Measurements from ENCODE around the gene ITGA1. TPM values are rescaled to one million over a fixed set of nuclear protein-coding genes. Genes with fewer than 3 reads are reported as not detected.

ITGA1 gene
- total and polyA plus RNA-seq, 2 of the 13 experiments (the other 11 are each of a cell fraction or from before 2014, with no cell fraction given): 23.1 to 28.6 TPM

DNA sequence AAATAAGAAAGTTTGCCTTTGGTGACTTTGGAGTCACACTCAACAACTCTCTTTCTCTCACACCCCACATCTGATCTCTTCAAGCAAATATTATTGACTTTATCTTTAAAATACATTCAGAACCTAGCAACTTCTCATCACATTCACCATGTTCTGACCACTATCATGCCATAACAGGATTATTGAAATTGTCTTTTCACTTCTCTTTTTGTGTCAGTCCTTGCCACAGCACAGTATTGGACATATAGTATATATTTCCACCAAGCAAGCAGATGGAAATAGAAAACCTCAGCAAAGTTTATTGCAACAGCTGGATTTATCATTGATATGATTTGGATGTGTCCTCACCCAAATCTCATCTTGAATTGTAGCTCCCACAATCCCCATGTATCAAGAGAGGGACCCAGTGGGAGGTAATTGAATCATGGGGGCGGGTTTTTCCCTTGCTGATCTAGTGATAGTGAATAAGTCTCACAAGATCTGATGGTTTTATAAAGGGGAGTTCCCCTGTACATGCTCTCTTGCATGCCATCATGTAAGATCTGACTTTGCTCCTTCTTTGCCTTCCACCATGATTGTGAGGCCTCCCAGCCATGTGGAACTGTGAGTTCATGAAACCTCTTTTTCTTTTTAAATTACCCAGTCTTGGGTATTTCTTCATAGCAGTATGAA is 26.9 kb upstream of the ITGA1 start:
- no peak overlapping the region for H2AFZ ChIP-seq (ENCODE audit: low read length)
- ChIA-PET CTCF (ENCODE audit: low intra/inter-chr PET ratio, low total read pairs) (no interaction called here), POLR2A (no interaction called here)
- no peaks in the 10 kb centered on the region for H3K9me3 ChIP-seq (ENCODE audit: low read length)
- BruUV-seq (replicated peaks): no TSS peak
- no peak for FAIRE-seq
- no peak overlapping the region for H3K4me2 ChIP-seq (ENCODE audit: low read depth, low read length)
- no peaks in the 10 kb centered on the region for H3K36me3 ChIP-seq (replicated peaks in 1 of 2; ENCODE audit: control insufficient read depth in 1 of 2, insufficient read depth in 2 of 2, low read length in 2 of 2)
- intact Hi-C loops (cut with micrococcal nuclease; ENCODE audit: unreplicated experiment) (no loop called here), in situ Hi-C loops (cut with HindIII; ENCODE audit: extremely low pct_ligation_motif_present, low pct_unique_long_range_greater_than_20kb) (no loop called here)
- H3K9ac ChIP-seq (ENCODE audit: insufficient read depth, low read depth, low read length): no peak overlapping the region
- no peak for ATAC-seq
- DNase-seq (ENCODE audit: low spot score): no peak
- 0% methylated on average over 1 of the region's 1 CpG for WGBS (ENCODE audit: low lambda C conversion rate)
- H3K79me2 ChIP-seq (ENCODE audit: insufficient read depth, low read length): no peaks in the 10 kb centered on the region
- no peak overlapping the region for H3K4me3 ChIP-seq (replicated peaks in 1 of 3; ENCODE audit: insufficient read depth in 1 of 3, low read depth in 2 of 3, low read length in 3 of 3)
- no peaks in the 10 kb centered on the region for H4K20me1 ChIP-seq (ENCODE audit: insufficient read depth, low read length)
- H3K27me3 ChIP-seq (ENCODE audit: control insufficient read depth in 1 of 2, insufficient read depth in 2 of 2, low read length in 2 of 2): no peaks in the 10 kb centered on the region; a peak in 1 of 5 replicates
- no peaks in the 10 kb centered on the region for H3K4me1 ChIP-seq (ENCODE audit: insufficient read depth, low read length)
- H3K27ac ChIP-seq (ENCODE audit: extremely low read length, insufficient read depth, low read length): no peak overlapping the region
- TF ChIP-seq ZNF530 (CRISPR knock-in tag; IDR thresholded peaks at IDR 0.05; ENCODE audit: low read depth) (no peak), NFKB2 (CRISPR knock-in tag; IDR thresholded peaks at IDR 0.05; ENCODE audit: borderline replicate concordance) (no peak), SMARCC2 (IDR thresholded peaks at IDR 0.05) (no peak), ZNF761 (CRISPR knock-in tag; conservative IDR thresholded peaks at IDR 0.05) (no peak), ZNF292 (CRISPR knock-in tag; IDR thresholded peaks at IDR 0.05; ENCODE audit: borderline replicate concordance, low read depth) (no peak), ZNF101 (CRISPR knock-in tag; IDR thresholded peaks at IDR 0.05; ENCODE audit: borderline replicate concordance, low read depth) (no peak), SMAD9 (CRISPR knock-in tag; IDR thresholded peaks at IDR 0.05) (no peak), HDAC1 (CRISPR knock-in tag; IDR thresholded peaks at IDR 0.05) (no peak), POLR2AphosphoS5 (IDR thresholded peaks at IDR 0.05; ENCODE audit: low read depth, low read length) (no peak), YY1 (IDR thresholded peaks at IDR 0.05; ENCODE audit: insufficient read depth, insufficient replicate concordance, low read depth, low read length) (no peak)
- TF ChIP-seq, protein P1, sequence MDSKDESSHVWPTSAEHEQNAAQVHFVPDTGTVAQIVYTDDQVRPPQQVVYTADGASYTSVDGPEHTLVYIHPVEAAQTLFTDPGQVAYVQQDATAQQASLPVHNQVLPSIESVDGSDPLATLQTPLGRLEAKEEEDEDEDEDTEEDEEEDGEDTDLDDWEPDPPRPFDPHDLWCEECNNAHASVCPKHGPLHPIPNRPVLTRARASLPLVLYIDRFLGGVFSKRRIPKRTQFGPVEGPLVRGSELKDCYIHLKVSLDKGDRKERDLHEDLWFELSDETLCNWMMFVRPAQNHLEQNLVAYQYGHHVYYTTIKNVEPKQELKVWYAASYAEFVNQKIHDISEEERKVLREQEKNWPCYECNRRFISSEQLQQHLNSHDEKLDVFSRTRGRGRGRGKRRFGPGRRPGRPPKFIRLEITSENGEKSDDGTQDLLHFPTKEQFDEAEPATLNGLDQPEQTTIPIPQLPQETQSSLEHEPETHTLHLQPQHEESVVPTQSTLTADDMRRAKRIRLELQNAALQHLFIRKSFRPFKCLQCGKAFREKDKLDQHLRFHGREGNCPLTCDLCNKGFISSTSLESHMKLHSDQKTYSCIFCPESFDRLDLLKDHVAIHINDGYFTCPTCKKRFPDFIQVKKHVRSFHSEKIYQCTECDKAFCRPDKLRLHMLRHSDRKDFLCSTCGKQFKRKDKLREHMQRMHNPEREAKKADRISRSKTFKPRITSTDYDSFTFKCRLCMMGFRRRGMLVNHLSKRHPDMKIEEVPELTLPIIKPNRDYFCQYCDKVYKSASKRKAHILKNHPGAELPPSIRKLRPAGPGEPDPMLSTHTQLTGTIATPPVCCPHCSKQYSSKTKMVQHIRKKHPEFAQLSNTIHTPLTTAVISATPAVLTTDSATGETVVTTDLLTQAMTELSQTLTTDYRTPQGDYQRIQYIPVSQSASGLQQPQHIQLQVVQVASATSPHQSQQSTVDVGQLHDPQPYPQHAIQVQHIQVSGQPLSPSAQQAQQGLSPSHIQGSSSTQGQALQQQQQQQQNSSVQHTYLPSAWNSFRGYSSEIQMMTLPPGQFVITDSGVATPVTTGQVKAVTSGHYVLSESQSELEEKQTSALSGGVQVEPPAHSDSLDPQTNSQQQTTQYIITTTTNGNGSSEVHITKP (CRISPR knock-in tag; IDR thresholded peaks at IDR 0.05; ENCODE audit: low read depth): no peak
- TF ChIP-seq, protein P2, sequence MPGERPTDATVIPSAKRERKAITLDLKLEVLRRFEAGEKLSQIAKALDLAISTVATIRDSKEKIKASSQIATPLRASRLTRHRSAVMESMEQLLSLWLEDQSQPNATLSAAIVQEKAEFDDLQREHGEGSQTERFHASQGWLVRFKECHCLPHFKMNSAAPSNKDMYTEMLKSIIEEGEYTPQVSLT (CRISPR knock-in tag; IDR thresholded peaks at IDR 0.05; ENCODE audit: borderline replicate concordance, low read depth): no peak
- TF ChIP-seq, protein P3, sequence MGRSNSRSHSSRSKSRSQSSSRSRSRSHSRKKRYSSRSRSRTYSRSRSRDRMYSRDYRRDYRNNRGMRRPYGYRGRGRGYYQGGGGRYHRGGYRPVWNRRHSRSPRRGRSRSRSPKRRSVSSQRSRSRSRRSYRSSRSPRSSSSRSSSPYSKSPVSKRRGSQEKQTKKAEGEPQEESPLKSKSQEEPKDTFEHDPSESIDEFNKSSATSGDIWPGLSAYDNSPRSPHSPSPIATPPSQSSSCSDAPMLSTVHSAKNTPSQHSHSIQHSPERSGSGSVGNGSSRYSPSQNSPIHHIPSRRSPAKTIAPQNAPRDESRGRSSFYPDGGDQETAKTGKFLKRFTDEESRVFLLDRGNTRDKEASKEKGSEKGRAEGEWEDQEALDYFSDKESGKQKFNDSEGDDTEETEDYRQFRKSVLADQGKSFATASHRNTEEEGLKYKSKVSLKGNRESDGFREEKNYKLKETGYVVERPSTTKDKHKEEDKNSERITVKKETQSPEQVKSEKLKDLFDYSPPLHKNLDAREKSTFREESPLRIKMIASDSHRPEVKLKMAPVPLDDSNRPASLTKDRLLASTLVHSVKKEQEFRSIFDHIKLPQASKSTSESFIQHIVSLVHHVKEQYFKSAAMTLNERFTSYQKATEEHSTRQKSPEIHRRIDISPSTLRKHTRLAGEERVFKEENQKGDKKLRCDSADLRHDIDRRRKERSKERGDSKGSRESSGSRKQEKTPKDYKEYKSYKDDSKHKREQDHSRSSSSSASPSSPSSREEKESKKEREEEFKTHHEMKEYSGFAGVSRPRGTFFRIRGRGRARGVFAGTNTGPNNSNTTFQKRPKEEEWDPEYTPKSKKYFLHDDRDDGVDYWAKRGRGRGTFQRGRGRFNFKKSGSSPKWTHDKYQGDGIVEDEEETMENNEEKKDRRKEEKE (IDR thresholded peaks at IDR 0.05): no peak
- TF ChIP-seq, protein P4, sequence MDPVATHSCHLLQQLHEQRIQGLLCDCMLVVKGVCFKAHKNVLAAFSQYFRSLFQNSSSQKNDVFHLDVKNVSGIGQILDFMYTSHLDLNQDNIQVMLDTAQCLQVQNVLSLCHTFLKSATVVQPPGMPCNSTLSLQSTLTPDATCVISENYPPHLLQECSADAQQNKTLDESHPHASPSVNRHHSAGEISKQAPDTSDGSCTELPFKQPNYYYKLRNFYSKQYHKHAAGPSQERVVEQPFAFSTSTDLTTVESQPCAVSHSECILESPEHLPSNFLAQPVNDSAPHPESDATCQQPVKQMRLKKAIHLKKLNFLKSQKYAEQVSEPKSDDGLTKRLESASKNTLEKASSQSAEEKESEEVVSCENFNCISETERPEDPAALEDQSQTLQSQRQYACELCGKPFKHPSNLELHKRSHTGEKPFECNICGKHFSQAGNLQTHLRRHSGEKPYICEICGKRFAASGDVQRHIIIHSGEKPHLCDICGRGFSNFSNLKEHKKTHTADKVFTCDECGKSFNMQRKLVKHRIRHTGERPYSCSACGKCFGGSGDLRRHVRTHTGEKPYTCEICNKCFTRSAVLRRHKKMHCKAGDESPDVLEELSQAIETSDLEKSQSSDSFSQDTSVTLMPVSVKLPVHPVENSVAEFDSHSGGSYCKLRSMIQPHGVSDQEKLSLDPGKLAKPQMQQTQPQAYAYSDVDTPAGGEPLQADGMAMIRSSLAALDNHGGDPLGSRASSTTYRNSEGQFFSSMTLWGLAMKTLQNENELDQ (CRISPR knock-in tag; IDR thresholded peaks at IDR 0.05; ENCODE audit: borderline replicate concordance): no peak

Measured in HepG2 (cell line).